HEK293 (cell line): Measurements from ENCODE around the gene PRPH2.

Experiments used
- CTCF ChIA-PET: fragments of 350-600 bp; formaldehyde crosslinking; extraction: SDS; loops from one replicate; lab custom pipeline; 2021; ENCODE audit warnings: antibody characterized with exemption; lab: Yijun Ruan, JAX
- POLR2A ChIA-PET: fragments of 300-600 bp; formaldehyde crosslinking; extraction: SDS; loops from one replicate; lab custom pipeline; 2020; ENCODE audit warnings: antibody characterized with exemption, inconsistent platforms; lab: Yijun Ruan, JAX
- H3K27ac ChIP-seq: fragments of 200-500 bp; sonication (Bioruptor generic); 2 replicates; pipeline ENCODE4 v1.5.1; 2014; ENCODE audit warnings: low read depth, low read length, control low read depth, inconsistent platforms; ENCODE audit errors: extremely low read depth
- H3K36me3 ChIP-seq, 2 experiments: fragments of 200-500 bp in 1 of 2; sonication (Bioruptor generic) in 1 of 2; 1 replicate in 1 of 2; 2 replicates in 1 of 2; pipeline ENCODE4 v1.5.1; 2014 to 2017; ENCODE audit warnings: inconsistent platforms in 2 of 2, low read length in 2 of 2; ENCODE audit not compliant: control insufficient read depth in 2 of 2, insufficient read depth in 1 of 2
- H3K4me1 ChIP-seq: fragments of 200-500 bp; sonication (Bioruptor generic); 2 replicates; pipeline ENCODE4 v1.5.1; 2014; ENCODE audit warnings: mild to moderate bottlenecking, low read length, inconsistent platforms; ENCODE audit not compliant: control insufficient read depth, insufficient read depth
- H3K4me3 ChIP-seq: 2 replicates; pipeline ENCODE4 v1.5.1; 2011; ENCODE audit warnings: low read depth, mild to moderate bottlenecking, control low read depth, low read length, moderate library complexity
- H3K9me3 ChIP-seq: fragments of 200-500 bp; sonication (Bioruptor generic); 2 replicates; pipeline ENCODE4 v1.5.1; 2014; ENCODE audit warnings: low read depth, low read length, inconsistent platforms; ENCODE audit not compliant: control insufficient read depth, insufficient read depth
- EGR2 ChIP-seq: fragments of 450-650 bp; formaldehyde crosslinking; IDR thresholded peaks from 2 replicates; pipeline ENCODE4 v1.5.1; 2016; ENCODE audit warnings: low read depth, missing biosample characterization, missing genetic modification characterization
- FEZF1 ChIP-seq: fragments of 450-650 bp; formaldehyde crosslinking; IDR thresholded peaks from 2 replicates; pipeline ENCODE4 v1.5.1; 2016; ENCODE audit warnings: missing biosample characterization, missing genetic modification characterization
- REPIN1 ChIP-seq: fragments of 450-650 bp; formaldehyde crosslinking; IDR thresholded peaks from 2 replicates; pipeline ENCODE4 v1.5.1; 2017; ENCODE audit warnings: missing biosample characterization, missing genetic modification characterization, low read depth
- SCRT2 ChIP-seq: fragments of 450-650 bp; formaldehyde crosslinking; IDR thresholded peaks from 2 replicates; pipeline ENCODE4 v1.5.1; 2016; ENCODE audit warnings: missing biosample characterization, missing genetic modification characterization
- TSHZ1 ChIP-seq: fragments of 450-650 bp; formaldehyde crosslinking; IDR thresholded peaks from 2 replicates; pipeline ENCODE4 v1.5.1; 2016; ENCODE audit warnings: missing biosample characterization, missing genetic modification characterization, borderline replicate concordance
- YY1 ChIP-seq: fragments of 450-650 bp; formaldehyde crosslinking; IDR thresholded peaks from 2 replicates; pipeline ENCODE4 v1.5.1; 2018; ENCODE audit warnings: missing biosample characterization, missing genetic modification characterization
- YY2 ChIP-seq: fragments of 450-650 bp; formaldehyde crosslinking; IDR thresholded peaks from 2 replicates; pipeline ENCODE4 v1.5.1; 2016; ENCODE audit warnings: missing biosample characterization, missing genetic modification characterization
- ZBTB8A ChIP-seq: fragments of 450-650 bp; formaldehyde crosslinking; IDR thresholded peaks from 2 replicates; pipeline ENCODE4 v1.5.1; 2016; ENCODE audit warnings: missing biosample characterization, missing genetic modification characterization
- ZFHX2 ChIP-seq: fragments of 450-650 bp; formaldehyde crosslinking; conservative IDR thresholded peaks from 2 replicates; pipeline ENCODE4 v1.5.1; 2016; ENCODE audit warnings: missing biosample characterization, missing genetic modification characterization
- ZNF18 ChIP-seq: fragments of 450-650 bp; formaldehyde crosslinking; IDR thresholded peaks from 2 replicates; pipeline ENCODE4 v1.5.1; 2016; ENCODE audit warnings: missing biosample characterization, missing genetic modification characterization
- ZNF211 ChIP-seq: fragments of 450-650 bp; formaldehyde crosslinking; IDR thresholded peaks from 2 replicates; pipeline ENCODE4 v1.5.1; 2016; ENCODE audit warnings: low read depth, missing biosample characterization, missing genetic modification characterization
- ZNF26 ChIP-seq: fragments of 450-650 bp; formaldehyde crosslinking; IDR thresholded peaks from 2 replicates; pipeline ENCODE4 v1.5.1; 2016; ENCODE audit warnings: missing biosample characterization, missing genetic modification characterization
- ZNF362 ChIP-seq: fragments of 450-650 bp; formaldehyde crosslinking; IDR thresholded peaks from 2 replicates; pipeline ENCODE4 v1.5.1; 2016; ENCODE audit warnings: missing biosample characterization, missing genetic modification characterization
- ZNF37A ChIP-seq: fragments of 450-650 bp; IDR thresholded peaks from 2 replicates; pipeline ENCODE4 v1.5.1; 2018; ENCODE audit warnings: missing biosample characterization, missing genetic modification characterization
- ZNF561 ChIP-seq: fragments of 450-650 bp; IDR thresholded peaks from 2 replicates; pipeline ENCODE4 v1.5.1; 2018; ENCODE audit warnings: missing biosample characterization, missing genetic modification characterization, borderline replicate concordance
- ZNF600 ChIP-seq: fragments of 450-650 bp; formaldehyde crosslinking; IDR thresholded peaks from 2 replicates; pipeline ENCODE4 v1.5.1; 2016; ENCODE audit warnings: missing biosample characterization, missing genetic modification characterization
- ZNF76 ChIP-seq: fragments of 450-650 bp; formaldehyde crosslinking; IDR thresholded peaks from 2 replicates; pipeline ENCODE4; 2016; ENCODE audit warnings: low read depth, missing biosample characterization, missing genetic modification characterization, borderline replicate concordance
- ZNF768 ChIP-seq: fragments of 450-650 bp; formaldehyde crosslinking; IDR thresholded peaks from 2 replicates; pipeline ENCODE4 v1.5.1; 2018; ENCODE audit warnings: missing biosample characterization, mild to moderate bottlenecking, missing genetic modification characterization
- ZNF785 ChIP-seq: fragments of 450-650 bp; formaldehyde crosslinking; IDR thresholded peaks from 2 replicates; pipeline ENCODE4 v1.5.1; 2016; ENCODE audit warnings: missing biosample characterization, missing genetic modification characterization
- ZNF843 ChIP-seq: fragments of 450-650 bp; formaldehyde crosslinking; IDR thresholded peaks from 2 replicates; pipeline ENCODE4 v1.5.1; 2016; ENCODE audit warnings: missing biosample characterization, missing genetic modification characterization
- TF ChIP-seq, protein P1 (sequence below): fragments of 450-650 bp; formaldehyde crosslinking; IDR thresholded peaks from 2 replicates; pipeline ENCODE4 v1.5.1; 2016; ENCODE audit warnings: missing biosample characterization, missing genetic modification characterization

The PRPH2 gene

GRCh38 chr6:42754759-42755158 lies 32.4 kb upstream of the PRPH2 start (continued):
- no peak for TF ChIP-seq ZNF18
- no peak for TF ChIP-seq ZNF76 (tag by site-specific recombination)
- no peak for TF ChIP-seq ZNF211 (tag by site-specific recombination)
- TF ChIP-seq, all 188 proteins: peak for 0

DNA sequence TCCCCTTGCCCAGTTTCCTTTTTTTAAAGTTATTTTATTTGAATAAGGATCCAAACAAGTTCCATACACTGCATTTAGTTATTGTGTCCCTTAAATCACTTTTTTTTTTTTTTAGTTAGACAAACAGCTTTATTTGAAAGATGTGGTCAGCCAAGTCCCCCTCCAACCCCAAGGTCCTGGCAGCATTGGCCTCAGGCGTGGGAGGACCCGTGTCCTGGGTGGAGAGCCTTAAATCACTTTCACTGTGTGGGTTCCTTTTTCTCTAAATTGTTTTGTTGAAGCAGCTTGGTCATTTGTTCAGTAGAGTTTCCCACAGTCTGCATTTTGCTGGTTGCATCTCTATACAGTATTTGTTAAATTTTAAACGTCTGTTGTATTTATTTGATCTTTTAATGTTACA lies 28.7 kb upstream of the PRPH2 start:
- no peaks in the 10 kb centered on the region for H3K36me3 ChIP-seq
- CTCF ChIA-PET = interaction anchor here (0.8 kb wide), 2 partner anchors 126 to 1280 kb away, joined by 3 to 4 read pairs; no protein-coding TSS in a partner anchor
- POLR2A ChIA-PET = no interaction called here
- H3K4me3 ChIP-seq = no peak overlapping the region
- H3K4me1 ChIP-seq = peaks cover 12% of the 10 kb centered on the region
- H3K9me3 ChIP-seq = no peaks in the 10 kb centered on the region
- no peak overlapping the region for H3K27ac ChIP-seq
- TF ChIP-seq EGR2 (peak; percentile 45; the same call in 1 of the 2 replicates), YY2 (tag by site-specific recombination) (no peak), ZFHX2 (tag by site-specific recombination) (peak; percentile 31; the same call in 1 of the 2 replicates)

DNA sequence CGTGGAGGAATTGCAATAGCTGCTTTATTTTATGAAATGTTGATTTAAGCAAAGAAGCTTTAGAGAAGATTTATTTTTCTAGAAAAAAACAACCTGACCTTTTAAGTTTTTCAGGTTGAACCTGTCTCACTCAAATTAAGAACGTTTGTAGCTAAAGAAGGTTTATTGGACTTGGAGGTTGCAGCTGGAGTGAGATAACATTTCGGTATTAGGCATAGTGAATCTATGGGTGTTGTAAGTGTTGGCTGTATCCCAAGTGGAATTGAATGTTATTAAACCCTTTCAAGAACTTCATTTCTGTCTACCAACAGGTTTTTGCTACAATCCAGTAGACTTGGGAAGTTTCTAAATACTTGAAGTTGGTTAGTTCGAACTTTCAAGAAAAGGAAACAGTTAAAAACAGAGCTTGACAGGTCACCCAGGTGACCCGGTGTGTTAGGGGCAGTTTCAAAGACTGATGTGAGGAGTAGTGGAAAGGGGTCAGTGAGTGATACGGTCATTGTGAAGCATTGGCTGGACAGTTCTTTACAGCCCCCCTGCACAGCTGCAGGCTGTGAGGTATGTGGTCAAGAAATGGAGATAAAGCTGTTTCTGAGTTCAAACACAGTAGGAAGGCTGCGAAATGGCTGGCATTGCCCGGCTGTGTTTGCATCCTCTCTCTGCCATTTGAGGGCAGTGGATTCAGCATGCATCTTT lies 26.0 kb upstream of the PRPH2 start:
- Histone ChIP-seq H3K27ac (peak overlapping the region; percentile 45), H3K4me3 (no peak overlapping the region), H3K36me3 (peaks cover 0 to 5% of the 10 kb centered on the region in 2 experiments; a peak in 1 of 3 replicates), H3K9me3 (no peaks in the 10 kb centered on the region), H3K4me1 (peaks cover 20% of the 10 kb centered on the region)
- ChIA-PET POLR2A (interaction anchor here (0.6 to 9.3 kb wide), 9 partner anchors 11 to 547 kb away, joined by 3 to 316 read pairs (median 5); partner anchors contain the start of genes BICRAL, RPL7L1 and UBR2), CTCF (interaction anchor here (0.6 to 2.9 kb wide), 7 partner anchors 14 to 534 kb away, joined by 3 to 11 read pairs (median 5); no protein-coding TSS in a partner anchor)
- TF ChIP-seq ZNF362 (tag by site-specific recombination) (peak; percentile 10; the same call in 1 of the 2 replicates), ZBTB8A (tag by site-specific recombination) (no peak), FEZF1 (tag by site-specific recombination) (peak; percentile 92), ZNF37A (tag by site-specific recombination) (no peak), ZNF785 (tag by site-specific recombination) (no peak), ZNF26 (tag by site-specific recombination) (no peak), SCRT2 (peak; percentile 72), TSHZ1 (no peak), ZNF843 (tag by site-specific recombination) (no peak), YY1 (no peak), REPIN1 (tag by site-specific recombination) (no peak), ZNF561 (tag by site-specific recombination) (no peak), ZNF768 (tag by site-specific recombination) (no peak), ZNF600 (tag by site-specific recombination) (no peak)
- TF ChIP-seq, protein P1, sequence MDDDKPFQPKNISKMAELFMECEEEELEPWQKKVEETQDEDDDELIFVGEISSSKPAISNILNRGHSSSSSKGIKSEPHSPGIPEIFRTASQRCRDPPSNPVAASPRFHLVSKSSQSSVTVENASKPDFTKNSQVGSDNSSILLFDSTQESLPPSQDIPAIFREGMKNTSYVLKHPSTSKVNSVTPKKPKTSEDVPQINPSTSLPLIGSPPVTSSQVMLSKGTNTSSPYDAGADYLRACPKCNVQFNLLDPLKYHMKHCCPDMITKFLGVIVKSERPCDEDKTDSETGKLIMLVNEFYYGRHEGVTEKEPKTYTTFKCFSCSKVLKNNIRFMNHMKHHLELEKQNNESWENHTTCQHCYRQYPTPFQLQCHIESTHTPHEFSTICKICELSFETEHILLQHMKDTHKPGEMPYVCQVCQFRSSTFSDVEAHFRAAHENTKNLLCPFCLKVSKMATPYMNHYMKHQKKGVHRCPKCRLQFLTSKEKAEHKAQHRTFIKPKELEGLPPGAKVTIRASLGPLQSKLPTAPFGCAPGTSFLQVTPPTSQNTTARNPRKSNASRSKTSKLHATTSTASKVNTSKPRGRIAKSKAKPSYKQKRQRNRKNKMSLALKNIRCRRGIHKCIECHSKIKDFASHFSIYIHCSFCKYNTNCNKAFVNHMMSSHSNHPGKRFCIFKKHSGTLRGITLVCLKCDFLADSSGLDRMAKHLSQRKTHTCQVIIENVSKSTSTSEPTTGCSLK (tag by site-specific recombination) = no peak
